Body of pancreas (tissue), 4 donors: Measurements from ENCODE around the gene S1PR5.

Source experiments
- CTCF ChIP-seq, 7 experiments: fragments of 450-650 bp in 4 of 7; fragments of 200-600 bp in 3 of 7; sonication (generic) in 3 of 7; IDR thresholded peaks; one replicate each; pipeline ENCODE4 v1.5.1; 2016 to 2019; ENCODE audit warnings: antibody characterized with exemption in 7 of 7
- POLR2A ChIP-seq, 3 donors: fragments of 450-650 bp; IDR thresholded peaks; one replicate each; pipeline ENCODE4 v1.6.1; 2016; ENCODE audit warnings: antibody characterized with exemption in 3 of 3, mild to moderate bottlenecking in 2 of 3

GRCh38 chr19:10546817-10547216, 29.6 kb upstream of the S1PR5 start:
- TF ChIP-seq CTCF (IDR thresholded peaks at IDR 0.05), result no peak
- TF ChIP-seq POLR2A (IDR thresholded peaks at IDR 0.05), result no peak
